NCI-H1436 treated with DMSO at 0.1 percent for 48 hours (cell line): Measurements from ENCODE around the gene RTF2.
"Not testable (repeated sequence)": the region's sequence is repeated elsewhere in the genome, so short reads cannot be mapped to it uniquely, and the experiment has no call there.

Experiments
- DNase-seq: peaks from one replicate; lab custom pipeline; 2025; lab: John Stamatoyannopoulos, UW

Gene RTF2

GRCh38 chr20:56501116-56501515, 32.7 kb downstream of the RTF2 start:
- no peak for DNase-seq

GRCh38 chr20:56503916-56504315, 35.5 kb downstream of the RTF2 start:
- DNase-seq: no peak

- no peak for DNase-seq
Measured at GRCh38 chr20:56504373-56505005, 36.1 kb downstream of the RTF2 start.

GRCh38 chr20:56506103-56506502, 37.7 kb downstream of the RTF2 start:
- DNase-seq: no peak

- DNase-seq: no peak
Measured at GRCh38 chr20:56511926-56512325, 43.5 kb downstream of the RTF2 start.

- no peak for DNase-seq
Measured at GRCh38 chr20:56513161-56514150, 45.0 kb downstream of the RTF2 start.

- no peak for DNase-seq
Measured at GRCh38 chr20:56516631-56517030, 48.2 kb downstream of the RTF2 start.

- DNase-seq: no peak
Measured at GRCh38 chr20:56517211-56517610, 48.8 kb downstream of the RTF2 start.

GRCh38 chr20:56517641-56518040, 49.2 kb downstream of the RTF2 start:
- no peak for DNase-seq

- DNase-seq: no peak
Measured at GRCh38 chr20:56518126-56518525, 49.7 kb downstream of the RTF2 start.

GRCh38 chr20:56518721-56519398, 50.4 kb downstream of the RTF2 start:
- DNase-seq: no peak

- no peak for DNase-seq
Measured at GRCh38 chr20:56519551-56519950, 51.1 kb downstream of the RTF2 start.

- DNase-seq: no peak
Measured at GRCh38 chr20:56520180-56520579, 51.8 kb downstream of the RTF2 start.

- not testable (repeated sequence) for DNase-seq
Measured at GRCh38 chr20:56520746-56521354, 52.4 kb downstream of the RTF2 start.

GRCh38 chr20:56522311-56522710, 53.9 kb downstream of the RTF2 start:
- no peak for DNase-seq

- not testable (repeated sequence) for DNase-seq
Measured at GRCh38 chr20:56524444-56524843, 56.0 kb downstream of the RTF2 start, which contains the start of gene FAM209A. FAM209A (plus strand) TSS chr20:56524744; CDS start chr20:56524809, 65 bp downstream.

- no peak for DNase-seq
Measured at GRCh38 chr20:56527521-56527920, 59.1 kb downstream of the RTF2 start.

GRCh38 chr20:56532946-56533345, 64.5 kb downstream of the RTF2 start, which contains the start of gene FAM209B:
FAM209B (plus strand) TSS chr20:56533246; CDS start chr20:56533342, 96 bp downstream.
- not testable (repeated sequence) for DNase-seq

- no peak for DNase-seq
Measured at GRCh38 chr20:56537997-56538396, 69.6 kb downstream of the RTF2 start.

GRCh38 chr20:56540415-56540814, 72.0 kb downstream of the RTF2 start:
- no peak for DNase-seq

- DNase-seq: no peak
Measured at GRCh38 chr20:56542489-56543030, 74.1 kb downstream of the RTF2 start.

- DNase-seq: no peak
Measured at GRCh38 chr20:56551571-56551970, 83.1 kb downstream of the RTF2 start.
